MM.1S (cell line): ENCODE measurements around the gene RPS6KA2.

ENCODE experiments used
- CTCF ChIP-seq: fragments of 300-600 bp; sonication (generic); IDR thresholded peaks from 2 replicates; pipeline ENCODE4 v1.5.1; 2016; ENCODE audit warnings: antibody characterized with exemption, low read length, mixed read lengths
- EZH2phosphoT487 ChIP-seq: fragments of 300-600 bp; sonication (generic); IDR thresholded peaks from 2 replicates; pipeline ENCODE4 v1.6.1; 2018; ENCODE audit warnings: antibody characterized with exemption, low read length

DNA sequence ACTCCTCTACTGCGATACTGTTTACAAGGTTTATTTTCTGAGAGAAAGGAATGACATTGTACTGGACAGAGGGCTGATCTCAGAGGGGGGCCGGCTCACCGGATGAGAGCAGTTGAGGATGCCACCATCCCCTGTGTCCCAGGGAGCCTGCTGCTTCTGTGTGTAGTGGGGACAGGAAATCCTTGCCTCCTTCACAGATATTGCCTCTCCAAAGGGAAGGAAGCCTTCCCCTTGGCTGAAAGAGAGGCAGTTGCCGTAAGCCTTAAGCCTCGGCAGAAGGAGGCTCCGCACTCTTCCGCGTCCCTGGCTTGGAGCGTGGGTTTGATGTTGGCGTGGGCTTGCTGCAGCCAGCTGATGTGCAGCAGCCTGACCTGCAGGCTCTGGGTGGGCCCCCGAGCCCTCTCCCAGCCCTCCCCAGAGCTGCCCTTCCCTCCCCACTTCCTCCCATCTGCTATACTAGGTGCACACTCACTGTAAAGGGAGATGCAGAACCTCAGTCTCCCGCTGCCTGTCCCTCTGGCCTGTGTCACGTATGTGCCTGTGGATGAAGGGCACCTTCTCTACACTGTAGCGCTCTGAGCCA is 45.7 kb upstream of the RPS6KA2 start:
- TF ChIP-seq EZH2phosphoT487 (no peak), CTCF (no peak)
